SU-DHL-6 (cell line): ENCODE data around the gene EVC.

Experiments used
- EZH2phosphoT487 ChIP-seq: fragments of 200-600 bp; sonication (generic), shearing (Covaris generic); conservative IDR thresholded peaks from 2 replicates; pipeline ENCODE4 v1.6.1; 2018; ENCODE audit warnings: mild to moderate bottlenecking, antibody characterized with exemption, low read length, moderate library complexity, mixed read lengths
- TF ChIP-seq, protein P1 (sequence below): fragments of 200-600 bp; sonication (generic); IDR thresholded peaks from one replicate; pipeline ENCODE4 v1.5.1; 2017; ENCODE audit warnings: antibody characterized with exemption, mild to moderate bottlenecking, low read length, moderate library complexity; ENCODE audit not compliant: insufficient read depth, poor library complexity, severe bottlenecking

DNA sequence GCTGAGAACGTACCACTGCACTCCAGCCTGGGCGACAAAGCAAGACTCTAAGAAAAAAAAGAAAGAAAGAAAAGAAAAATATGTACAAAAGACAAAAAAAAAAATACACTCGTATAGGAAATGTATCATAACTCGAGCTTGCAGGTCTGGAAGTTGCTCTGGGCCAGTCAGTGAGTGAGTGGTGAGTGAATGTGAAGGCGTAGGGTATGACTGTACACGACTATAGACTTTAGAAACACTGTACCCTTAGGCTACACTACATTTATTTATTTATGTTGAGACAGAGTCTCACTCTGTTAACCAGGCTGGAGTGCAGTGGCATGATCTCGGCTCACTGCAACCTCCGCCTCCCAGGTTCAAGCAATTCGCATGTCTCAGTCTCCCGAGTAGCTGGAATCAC lies 32.0 kb upstream of the EVC start:
- TF ChIP-seq, protein P1, sequence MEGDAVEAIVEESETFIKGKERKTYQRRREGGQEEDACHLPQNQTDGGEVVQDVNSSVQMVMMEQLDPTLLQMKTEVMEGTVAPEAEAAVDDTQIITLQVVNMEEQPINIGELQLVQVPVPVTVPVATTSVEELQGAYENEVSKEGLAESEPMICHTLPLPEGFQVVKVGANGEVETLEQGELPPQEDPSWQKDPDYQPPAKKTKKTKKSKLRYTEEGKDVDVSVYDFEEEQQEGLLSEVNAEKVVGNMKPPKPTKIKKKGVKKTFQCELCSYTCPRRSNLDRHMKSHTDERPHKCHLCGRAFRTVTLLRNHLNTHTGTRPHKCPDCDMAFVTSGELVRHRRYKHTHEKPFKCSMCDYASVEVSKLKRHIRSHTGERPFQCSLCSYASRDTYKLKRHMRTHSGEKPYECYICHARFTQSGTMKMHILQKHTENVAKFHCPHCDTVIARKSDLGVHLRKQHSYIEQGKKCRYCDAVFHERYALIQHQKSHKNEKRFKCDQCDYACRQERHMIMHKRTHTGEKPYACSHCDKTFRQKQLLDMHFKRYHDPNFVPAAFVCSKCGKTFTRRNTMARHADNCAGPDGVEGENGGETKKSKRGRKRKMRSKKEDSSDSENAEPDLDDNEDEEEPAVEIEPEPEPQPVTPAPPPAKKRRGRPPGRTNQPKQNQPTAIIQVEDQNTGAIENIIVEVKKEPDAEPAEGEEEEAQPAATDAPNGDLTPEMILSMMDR = no peak
- TF ChIP-seq EZH2phosphoT487 = no peak
